GM12891 (cell line): ENCODE results near the gene REXO5.

ENCODE experiments used
- POLR2A ChIP-seq: IDR thresholded peaks from 2 replicates; pipeline ENCODE4 v1.6.1; 2011; ENCODE audit warnings: low read depth, low read length, control low read depth
- POLR2AphosphoS5 ChIP-seq: IDR thresholded peaks from 2 replicates; pipeline ENCODE4 v1.6.1; 2011; ENCODE audit warnings: low read depth, low read length, control low read depth
- POU2F2 ChIP-seq: IDR thresholded peaks from 2 replicates; pipeline ENCODE4 v1.6.1; 2011; ENCODE audit warnings: low read depth, mild to moderate bottlenecking, control low read depth, low read length, moderate library complexity
- SPI1 ChIP-seq: IDR thresholded peaks from 2 replicates; pipeline ENCODE4 v1.6.1; 2011; ENCODE audit warnings: low read depth, low read length, control low read depth
- TAF1 ChIP-seq: IDR thresholded peaks from 2 replicates; pipeline ENCODE4 v1.6.1; 2011; ENCODE audit warnings: low read depth, low read length, control low read depth

- TF ChIP-seq POLR2AphosphoS5: no peak
- TF ChIP-seq POLR2A: no peak
- no peak for TF ChIP-seq TAF1
- no peak for TF ChIP-seq POU2F2
- TF ChIP-seq SPI1: no peak
Measured at GRCh38 chr16:20875355-20875650, 69.0 kb downstream of the REXO5 start.
